GM18520 (cell line): Measurements from ENCODE around the gene KRT79.

Experiments used
- ATAC-seq: cut with Tn5 transposase; IDR thresholded peaks from one replicate; pipeline ENCODE4 v1.9.1; 2021; ENCODE audit not compliant: unreplicated experiment

The KRT79 gene

DNA sequence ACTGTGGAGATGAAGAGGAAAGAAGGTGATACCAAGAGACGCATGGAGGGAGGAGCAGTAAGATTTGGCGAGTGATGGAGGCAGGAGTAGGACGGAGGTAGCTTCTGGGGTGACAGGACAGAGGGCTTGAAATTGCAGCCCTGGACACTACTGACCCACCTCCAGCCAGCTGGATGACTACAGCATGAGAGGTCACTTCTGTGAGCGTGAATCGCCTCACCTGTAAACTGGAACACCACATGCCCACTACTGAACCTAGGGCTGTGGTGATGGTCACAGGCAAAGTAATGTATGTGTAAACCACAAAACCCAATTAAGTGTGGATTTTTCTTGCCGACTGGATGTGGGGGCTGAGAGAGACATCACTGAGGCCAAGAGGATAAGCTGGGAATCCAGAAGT, 13.6 kb downstream of the KRT79 start:
- ATAC-seq: no peak

DNA sequence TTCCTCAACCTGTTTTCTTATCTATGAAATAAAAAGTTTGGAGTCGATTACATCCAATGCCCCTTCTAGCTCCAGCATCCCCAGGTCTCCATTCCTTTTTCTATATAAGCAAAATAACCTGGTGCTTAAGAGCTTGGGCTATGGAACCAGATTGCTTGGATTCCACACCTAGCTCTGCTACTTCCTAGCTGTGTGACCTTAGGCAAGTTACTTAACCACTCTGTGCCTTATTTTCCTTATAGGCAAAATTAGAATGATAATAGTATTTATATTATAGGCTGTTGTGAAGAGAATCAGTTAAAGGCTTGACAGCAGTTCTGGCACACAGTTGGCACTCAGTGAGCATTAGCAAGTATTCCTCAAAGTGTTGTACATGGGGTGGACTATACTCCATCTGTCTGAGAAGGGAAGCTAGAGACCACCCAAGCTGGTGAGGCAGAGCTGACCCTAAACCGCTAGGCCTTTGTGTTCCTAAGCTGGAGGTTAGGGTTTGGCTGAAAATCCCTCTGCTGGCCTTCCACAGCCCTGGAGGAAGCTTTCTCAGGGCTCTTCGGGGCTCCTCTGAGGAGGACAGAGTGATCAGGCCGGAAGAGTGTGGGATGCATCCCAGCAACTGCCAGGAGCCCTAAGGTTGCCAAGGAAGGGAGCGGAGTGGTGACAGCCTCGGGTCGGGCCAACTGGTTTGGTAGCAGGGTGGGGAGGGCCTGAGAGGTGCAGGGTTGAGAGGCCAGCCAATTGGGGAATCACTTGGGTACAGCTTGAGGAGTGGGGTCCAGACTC, 14.2 kb downstream of the KRT79 start:
- ATAC-seq: no peak

DNA sequence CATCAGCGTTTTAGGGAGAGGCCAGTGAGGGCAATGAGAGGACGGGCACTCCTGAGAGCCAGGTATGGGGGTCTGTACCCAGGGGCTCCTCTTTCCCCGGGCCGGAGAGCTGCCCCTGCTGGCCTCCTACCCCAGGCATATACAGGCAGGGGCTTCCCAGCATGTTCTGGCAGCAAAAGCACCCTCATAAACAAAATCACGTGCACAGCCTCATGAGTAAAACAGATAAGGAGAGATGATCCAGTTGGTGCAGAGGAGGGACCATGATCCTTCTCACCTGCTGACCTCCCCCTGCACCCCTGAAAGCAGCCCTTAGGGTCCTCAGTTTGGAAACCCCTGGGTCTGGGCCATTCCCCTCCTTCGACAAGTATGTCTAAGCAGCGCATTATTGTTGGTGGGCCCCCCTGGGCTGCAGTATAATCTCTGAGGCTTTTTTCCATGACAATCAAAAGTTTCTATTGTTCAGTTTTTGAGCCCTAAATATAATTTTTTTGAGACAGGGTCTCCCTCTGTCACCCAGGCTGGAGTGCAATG, 15.2 kb downstream of the KRT79 start:
- ATAC-seq: no peak

DNA sequence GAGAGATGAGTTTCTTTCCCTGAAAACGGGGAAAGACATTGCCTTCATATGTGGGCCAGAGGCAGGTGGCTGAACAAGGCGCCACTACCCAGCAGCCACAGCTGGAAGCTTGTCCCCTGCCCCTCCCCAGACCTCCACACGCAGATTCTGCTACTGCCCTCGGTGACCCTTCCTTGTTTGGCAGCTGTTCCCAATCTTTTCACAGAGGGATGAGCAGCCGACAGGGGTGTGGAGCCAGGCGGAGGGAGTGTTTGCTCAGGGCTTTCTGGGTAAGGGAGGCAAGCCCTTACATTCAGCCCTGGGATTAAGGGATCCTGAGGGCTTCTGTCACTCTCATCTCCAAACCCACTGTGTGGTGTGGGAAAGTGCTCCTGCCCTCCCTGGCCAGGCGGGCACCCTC, 15.7 kb downstream of the KRT79 start:
- ATAC-seq: no peak

DNA sequence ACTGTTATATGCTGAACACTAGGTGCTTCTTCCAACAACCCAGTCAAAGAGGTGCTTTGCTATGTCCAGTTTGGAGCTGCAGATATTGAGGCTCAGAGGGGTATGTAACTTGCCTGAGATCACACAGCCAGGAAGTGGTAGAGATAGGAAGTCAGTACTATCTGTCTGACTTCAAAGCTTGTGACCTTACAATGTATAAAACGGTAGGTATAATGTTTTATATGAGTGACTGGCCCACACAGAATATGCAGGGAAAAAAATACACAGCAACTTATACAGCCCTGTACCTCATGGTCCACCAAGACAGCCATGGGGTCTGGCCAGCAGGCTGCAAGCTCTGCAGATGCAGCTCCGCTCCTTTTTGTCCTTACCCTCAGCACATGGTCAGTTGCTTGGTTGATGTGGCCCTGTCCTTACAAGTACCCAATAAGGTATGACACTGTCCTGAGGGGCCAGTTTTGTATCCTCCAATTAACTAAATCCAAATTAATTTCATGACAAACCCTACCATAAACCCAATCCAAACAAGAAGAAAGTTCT, 16.3 kb downstream of the KRT79 start:
- ATAC-seq: no peak

DNA sequence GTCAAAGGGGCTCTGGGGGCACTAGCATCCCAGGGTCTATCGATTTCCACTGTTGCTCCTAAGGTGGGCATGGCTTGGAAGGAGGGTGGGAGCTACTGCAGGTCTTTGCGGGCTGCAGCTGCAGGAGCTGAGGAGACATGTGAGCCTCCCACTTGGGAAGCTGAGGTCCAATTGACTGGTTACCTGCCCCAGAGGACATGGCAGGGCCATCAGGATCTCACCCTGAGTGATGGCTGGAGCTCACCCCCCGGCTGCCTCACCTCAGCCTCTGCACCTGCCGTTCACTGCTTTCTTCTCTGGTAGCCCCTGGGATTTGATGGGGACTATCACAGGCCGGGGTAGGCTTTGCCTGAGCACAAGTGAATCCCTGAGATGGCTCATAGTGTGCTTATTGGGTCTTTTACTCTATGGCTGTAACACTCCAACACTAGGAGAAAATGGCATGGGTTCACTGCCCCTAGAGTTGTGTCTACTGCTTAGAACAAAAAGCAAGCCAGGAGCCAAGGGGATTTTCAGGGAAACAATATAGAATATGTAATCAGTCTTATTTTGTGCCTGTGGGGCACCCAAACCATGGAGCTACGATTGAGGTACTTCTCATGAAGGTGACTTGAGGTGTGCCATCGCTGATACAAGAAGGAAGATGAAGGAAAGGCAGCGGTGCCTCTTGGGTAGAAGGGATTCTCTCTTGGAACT, 17.0 kb downstream of the KRT79 start:
- ATAC-seq: no peak

DNA sequence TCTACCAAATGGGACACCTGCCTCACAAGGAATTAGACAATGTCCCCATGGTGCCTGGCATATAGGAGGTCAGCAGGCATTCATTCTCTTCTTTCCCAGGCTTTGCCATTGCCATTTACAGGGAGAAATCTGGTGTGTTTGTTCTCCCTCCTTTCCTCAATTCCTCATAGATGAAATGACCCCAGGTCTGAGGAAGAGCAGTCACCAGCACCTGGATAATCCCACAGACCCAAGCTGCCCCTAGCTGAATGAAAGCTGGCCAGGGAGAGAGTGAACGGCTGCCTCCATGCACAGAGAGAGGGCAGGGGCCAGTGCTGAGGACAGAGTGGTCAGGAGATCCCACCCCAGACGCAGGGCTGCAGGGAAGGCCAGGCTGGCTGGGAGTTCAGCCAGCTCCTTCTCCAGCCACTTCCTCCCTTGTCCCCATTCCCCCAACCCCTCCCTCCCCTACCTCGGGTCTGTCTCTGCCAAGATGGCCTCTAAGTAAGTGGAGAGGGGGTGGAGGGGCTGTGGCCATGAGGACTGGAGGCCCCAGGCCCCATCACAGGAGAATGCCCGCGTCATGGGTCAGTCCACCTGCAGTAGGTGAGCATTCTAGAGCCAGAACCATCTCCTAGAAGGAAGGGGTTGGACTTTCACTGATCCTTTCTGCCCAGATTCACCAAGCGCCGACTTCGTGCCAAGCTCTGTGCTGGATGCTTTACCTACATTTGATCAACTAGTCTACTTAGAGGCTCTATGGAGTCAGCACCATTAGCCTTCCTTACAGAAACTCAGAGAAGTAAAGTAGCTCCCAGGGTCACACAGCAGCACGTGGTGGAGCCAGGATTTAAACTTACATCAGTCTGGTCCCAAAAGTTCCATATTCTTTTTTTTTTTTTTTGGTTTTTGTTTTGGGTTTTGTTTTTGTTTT, 18.2 kb downstream of the KRT79 start:
- no peak for ATAC-seq

DNA sequence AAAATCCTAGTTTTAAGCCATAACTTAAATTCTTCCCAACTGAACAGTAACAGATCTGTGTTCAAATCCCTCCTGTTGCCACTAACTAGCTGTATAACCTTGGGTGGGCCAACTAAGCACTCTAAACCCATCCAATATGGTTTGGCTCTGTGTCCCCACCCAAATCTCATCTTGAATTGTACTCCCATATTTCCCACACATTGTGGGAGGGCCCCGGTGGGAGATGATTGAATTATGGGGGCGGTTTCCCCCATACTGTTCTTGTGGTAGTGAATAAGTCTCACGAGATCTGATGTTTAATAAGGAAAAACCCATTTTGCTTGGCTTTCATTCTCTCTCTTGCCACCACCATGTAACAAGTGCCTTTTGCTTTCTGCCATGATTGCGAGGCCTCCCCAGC, 18.9 kb downstream of the KRT79 start:
- ATAC-seq: no peak

DNA sequence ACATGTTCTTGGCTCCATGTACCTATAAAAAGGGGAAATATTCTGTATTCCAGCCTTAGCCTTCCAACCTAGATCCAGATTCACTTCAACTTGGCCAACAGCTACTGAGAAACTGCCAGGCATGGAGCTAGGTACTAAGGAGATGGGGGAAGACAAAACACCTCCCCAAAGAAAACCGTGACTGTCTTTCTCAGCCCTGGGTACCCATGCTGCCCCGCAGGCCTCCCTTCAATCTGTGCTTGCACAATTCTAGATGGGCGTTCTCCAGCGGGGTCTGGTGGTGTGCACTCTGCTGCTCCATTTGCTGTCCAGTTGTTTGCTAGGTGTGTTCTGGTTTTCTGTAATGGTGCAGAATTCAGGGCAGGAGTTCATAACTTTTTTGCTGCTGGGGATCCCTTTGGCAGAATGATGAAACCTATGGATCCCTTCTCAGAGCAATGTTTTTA, 19.4 kb downstream of the KRT79 start:
- no peak for ATAC-seq

DNA sequence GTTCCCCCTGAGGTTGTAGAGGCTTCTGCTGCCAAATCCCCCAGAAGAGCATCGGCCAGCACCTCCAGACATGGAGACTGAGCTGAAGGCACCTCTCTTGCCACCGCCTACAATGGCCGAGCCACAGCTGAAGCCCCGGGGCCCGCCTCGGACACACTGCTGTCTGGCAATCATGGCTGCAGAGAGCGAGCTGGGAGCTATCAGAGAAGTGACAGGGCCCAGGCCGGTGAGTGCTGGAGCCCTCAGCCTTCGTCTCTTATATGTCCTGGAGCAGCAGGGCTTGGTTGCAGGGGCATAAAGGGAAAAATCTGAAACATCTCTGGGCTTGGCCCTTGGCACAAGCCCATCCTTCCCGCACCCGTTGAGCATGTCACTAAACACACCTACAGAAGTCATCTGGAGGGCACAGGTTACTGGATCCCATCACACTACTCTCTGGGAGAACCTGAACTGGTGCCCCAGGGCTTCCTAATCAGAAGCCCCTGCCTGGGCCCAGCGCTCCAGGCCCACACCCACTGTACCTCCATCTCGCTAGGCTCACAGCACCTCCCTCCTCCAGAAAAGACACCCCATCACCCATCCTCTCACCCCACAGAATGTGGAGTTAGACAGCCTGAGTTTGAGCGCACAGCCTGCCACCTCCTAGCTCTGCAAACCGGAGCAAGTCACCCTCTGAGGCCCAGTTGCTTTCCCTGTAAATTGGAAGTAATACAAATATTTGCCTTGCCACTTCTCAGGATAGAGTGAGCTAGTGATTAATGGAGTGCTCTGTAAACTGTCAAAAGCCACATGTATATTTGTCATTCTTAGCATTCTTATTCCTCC, 20.0 kb downstream of the KRT79 start, which contains the start of gene KRT4:
Gene KRT4 (minus strand): TSS at position 232 of the 825 bp plus-strand sequence. CDS start 58 bp downstream, at position 174.
- ATAC-seq: no peak

DNA sequence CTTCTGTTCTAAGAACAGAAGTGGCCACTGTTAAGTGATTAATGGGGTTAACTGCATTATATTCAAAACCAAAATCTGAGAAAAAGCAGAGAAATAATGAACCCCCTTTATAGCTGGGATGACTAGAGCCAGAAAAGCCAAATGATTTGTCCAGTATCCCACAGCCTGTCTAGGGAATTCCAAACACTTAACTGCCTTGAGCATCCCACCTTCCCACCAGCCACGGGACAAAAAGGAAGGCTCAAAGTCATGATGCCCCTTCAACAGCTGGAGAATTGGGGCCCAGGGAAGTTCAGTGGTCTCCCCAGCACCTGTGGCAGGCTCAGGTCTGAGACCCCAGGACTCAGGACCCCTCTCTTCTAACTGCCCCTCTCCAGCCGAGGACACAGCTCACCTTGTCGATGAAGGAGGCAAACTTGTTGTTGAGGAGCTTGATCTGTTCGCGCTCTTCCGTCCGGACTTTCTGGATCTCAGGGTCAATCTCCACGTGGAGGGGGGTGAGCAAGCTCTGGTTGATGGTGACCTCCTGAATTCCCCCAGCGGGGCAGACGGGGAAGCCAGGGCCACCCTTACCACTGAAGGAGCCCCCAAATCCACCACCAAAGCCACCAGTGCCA, 20.8 kb downstream of the KRT79 start:
- no peak for ATAC-seq

DNA sequence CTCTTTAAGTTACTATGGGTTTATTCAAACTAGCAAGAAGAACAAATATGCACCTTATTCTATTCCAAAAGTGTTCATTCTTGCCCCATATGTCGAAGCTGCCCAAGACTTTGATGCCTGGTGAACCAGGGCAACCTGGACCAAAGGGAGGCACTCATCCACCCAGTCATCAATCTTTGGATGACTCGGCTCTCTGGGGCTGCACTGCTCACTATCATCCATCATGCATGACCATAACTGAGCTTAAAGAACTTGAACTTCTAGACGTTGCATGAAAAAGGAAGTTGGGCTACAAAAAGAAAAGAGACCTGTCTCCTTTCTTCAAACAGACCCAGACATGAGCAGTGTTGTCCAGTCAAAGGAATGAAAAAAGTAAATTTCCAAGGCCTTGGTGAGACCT, 21.4 kb downstream of the KRT79 start:
- ATAC-seq: no peak

DNA sequence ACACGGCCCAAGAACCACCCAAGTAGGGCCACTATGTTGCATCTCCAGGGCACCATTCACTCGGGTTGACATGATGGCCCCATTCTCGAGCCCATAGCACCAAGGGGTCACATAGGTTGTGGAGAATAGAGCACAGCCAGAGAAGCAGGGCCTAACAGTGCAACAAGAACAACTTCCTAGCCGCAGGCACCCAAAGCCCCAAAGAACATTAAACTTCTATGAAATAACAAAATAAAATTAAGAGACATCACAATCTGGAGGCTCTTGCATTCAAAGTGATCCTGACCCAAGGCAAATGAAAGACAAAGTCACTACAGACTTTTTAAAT, 22.1 kb downstream of the KRT79 start:
- no peak for ATAC-seq

DNA sequence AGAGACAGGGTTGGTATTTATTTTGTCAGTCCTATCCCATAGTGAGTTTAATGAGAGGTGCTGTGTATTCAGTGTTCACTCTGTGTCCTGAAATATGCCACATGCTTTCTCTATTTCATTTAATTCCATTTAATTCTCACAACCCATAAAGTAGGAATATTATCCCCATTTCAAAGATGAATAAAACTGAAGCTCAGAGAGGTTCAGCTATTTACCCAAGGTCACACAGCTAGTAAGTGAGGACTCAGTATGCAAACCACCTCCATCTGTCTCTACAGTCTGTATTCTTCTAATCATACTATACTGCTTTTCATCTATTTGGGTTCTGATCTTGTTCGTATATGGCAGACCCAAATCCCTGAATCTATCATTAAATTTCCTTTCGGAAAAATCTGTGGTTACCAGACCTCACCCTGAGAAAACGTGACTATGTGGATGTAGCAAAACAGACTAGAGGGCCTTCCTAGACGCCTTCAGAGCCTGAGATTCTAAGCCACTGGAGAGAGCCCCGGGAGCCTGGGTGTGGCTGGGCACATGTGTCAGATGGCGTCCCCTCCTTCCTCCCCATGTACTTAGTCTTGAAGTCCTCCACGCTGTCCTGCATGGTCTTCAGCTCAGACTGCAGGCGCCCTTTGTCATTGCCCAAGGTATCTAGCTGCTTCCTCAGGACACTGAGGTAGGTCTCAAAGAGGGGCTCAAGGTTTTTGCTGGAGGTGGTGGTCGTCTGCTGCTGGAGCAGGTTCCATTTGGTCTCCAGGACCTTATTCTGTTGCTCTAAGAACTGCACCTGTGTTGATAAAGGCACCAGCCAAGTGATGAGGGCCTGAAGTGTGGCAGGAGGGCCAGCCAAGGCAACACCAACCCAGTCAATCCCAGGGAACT, 22.7 kb downstream of the KRT79 start:
- no peak for ATAC-seq

DNA sequence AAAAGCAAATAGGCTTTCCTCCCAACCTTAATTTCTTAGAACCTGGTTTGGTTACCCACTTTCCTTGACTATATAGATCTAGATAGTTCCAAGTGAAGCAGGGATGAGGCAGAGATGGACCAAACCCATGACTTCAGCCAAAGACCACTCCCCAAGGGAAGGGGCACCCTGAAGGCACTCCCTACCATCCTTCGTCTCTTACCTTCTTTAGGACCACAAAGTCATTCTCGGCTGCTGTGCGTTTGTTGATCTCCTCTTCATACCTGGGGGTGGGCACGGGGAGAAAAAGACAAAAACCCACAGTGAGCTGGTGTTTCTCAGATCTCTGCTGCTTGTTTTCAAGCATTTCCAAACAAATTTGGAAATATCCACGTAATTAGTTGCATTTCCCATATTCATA, 23.6 kb downstream of the KRT79 start:
- ATAC-seq: no peak

DNA sequence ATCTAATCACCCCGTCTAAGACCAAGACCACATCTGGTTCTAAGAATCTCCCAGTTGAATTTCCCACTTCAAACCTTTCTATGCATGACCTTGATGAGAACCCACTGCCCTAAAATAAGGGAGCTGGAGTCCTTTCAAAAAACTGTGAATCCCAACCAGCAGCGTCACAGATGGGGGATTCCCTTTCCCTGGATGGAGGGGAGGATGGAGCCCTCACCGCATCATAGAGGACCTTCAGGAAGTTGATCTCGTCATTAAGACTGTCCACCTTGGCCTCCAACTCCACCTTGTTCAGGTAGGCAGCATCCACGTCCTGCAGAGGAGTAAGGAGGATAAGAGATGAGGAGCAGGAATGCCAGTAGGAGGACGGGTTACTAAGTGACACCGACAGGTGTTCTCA, 24.9 kb downstream of the KRT79 start:
- no peak for ATAC-seq

DNA sequence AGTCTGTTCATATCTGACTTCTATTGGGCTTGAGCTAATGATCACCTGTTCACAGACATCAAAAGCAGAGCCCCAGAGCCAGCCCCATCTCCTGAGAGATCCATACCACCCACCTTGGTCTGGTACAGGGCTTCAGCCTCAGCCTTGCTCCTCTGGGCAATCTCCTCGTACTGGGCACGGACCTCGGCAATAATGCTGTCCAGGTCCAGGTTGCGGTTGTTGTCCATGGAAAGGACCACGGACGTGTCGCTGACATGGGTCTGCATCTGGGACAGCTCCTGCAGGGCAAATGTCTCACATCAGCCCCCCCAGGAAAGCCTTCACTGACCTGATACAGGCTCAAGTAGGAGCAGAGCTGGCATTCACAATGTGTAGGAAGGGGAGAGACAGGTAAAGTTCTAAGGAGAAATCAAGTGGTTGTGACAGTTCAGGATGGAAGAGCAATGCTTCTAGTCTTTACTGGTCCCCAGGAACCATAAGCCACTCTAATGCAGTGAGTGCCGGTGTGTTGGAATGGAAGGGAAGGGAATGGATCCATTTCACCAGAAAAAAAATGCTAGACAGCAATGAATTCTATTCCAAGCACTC, 25.4 kb downstream of the KRT79 start:
- no peak for ATAC-seq
